ENCODE measurements around the gene CTNNBIP1.
"Not testable (repeated sequence)": the region's sequence is repeated elsewhere in the genome, so short reads cannot be mapped to it uniquely, and the experiment has no call there.

CTNNBIP1 gene

DNA sequence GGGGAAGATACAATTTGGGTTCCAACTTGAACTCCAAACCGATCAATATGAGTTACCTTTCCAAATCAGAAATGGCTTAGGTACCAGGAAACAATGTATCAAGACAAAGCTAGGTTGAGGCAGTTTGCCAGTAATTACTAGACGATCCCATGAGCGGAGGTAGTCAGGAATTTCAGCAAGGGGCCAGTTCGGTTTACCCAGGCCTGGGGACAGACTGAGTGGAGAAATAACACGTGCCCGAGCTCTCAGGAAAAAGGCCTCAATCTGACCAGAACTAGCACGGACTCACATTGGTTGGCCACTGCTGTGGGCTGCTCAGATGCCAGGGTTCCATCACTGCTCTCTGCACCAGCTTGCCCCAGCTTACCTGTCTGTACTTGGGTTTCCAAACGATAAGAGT lies 101.6 kb downstream of the CTNNBIP1 start:
- POLR2A ChIA-PET (ENCODE audit: low non-redundant PET): no interaction called here
- TF ChIP-seq, protein P1, sequence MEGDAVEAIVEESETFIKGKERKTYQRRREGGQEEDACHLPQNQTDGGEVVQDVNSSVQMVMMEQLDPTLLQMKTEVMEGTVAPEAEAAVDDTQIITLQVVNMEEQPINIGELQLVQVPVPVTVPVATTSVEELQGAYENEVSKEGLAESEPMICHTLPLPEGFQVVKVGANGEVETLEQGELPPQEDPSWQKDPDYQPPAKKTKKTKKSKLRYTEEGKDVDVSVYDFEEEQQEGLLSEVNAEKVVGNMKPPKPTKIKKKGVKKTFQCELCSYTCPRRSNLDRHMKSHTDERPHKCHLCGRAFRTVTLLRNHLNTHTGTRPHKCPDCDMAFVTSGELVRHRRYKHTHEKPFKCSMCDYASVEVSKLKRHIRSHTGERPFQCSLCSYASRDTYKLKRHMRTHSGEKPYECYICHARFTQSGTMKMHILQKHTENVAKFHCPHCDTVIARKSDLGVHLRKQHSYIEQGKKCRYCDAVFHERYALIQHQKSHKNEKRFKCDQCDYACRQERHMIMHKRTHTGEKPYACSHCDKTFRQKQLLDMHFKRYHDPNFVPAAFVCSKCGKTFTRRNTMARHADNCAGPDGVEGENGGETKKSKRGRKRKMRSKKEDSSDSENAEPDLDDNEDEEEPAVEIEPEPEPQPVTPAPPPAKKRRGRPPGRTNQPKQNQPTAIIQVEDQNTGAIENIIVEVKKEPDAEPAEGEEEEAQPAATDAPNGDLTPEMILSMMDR (conservative IDR thresholded peaks at IDR 0.05; ENCODE audit: low read depth): no peak
- DNase-seq (ENCODE audit: low spot score): no peak
- peak overlapping the region; percentile 63 for H3K27ac ChIP-seq
- CTCF ChIA-PET: no interaction called here

DNA sequence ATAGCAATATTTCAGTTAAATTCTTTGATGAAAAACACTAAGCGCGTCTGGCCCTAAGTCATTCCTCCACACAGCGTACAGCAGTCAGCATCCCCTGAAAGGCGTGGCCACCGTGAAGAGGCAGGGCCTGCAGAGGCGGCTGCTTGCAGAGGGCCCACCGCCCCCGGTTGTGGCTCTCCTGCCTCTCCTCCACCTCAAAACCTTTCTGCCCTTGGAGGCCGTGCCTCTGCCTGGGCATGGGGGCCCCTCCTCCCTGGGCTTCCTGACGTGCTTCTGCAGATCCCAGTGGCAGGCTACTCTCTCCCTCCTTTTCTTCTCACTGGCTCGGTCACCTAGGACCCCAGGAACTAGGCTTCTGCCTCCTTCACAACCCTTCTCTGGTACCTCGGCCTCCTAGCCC lies 102.5 kb downstream of the CTNNBIP1 start:
- ChIA-PET POLR2A (ENCODE audit: low non-redundant PET) (no interaction called here), CTCF (no interaction called here)
- TF ChIP-seq, protein P1 (conservative IDR thresholded peaks at IDR 0.05; ENCODE audit: low read depth): no peak
- peak overlapping the region; percentile 47 for H3K27ac ChIP-seq
- DNase-seq (ENCODE audit: low spot score): no peak

DNA sequence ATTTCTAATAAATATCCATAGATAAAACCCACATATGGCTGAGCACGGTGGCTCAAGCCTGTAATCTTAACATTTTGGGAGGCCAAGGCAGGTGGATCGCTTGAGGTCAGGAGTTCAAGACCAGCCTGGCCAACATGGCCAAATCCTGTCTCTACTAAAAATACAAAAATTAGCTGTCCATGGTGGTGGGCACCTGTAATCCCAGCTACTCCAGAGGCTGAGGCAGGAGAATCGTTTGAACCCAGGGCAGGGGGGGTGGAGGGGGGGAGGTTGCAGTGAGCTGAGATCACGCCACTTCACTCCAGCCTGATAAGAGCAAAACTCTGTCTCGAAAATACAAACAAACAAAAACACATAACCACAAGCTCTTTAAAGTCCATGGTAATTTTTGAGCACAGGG lies 104.1 kb downstream of the CTNNBIP1 start:
- peak overlapping the region; percentile 85 for H3K27ac ChIP-seq
- POLR2A ChIA-PET (ENCODE audit: low non-redundant PET); DNase-seq (ENCODE audit: low spot score); CTCF ChIA-PET: not testable (repeated sequence)

DNA sequence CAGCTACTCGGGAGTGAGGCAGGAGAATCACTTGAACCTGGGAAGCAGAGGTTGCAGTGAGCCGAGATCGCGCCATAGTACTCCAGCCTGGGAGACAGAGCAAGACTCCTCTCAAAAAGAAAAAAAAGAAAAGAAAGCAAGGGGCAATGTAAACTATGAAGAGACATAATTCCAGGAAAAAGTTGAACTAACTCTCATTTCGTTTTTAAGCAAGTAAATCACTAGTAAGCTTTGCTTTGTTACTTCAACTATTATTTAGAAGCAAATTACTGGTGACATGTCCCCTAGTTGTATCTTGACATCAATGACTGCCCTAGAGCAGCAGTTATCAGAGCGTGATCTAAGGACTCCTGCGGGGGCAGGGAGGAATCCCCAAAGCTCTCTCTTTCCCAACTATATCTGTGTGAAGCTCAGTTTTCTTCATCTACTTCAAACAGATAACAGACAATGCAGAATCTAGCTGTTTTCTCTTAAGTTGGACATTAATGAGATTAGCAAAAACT lies 105.0 kb downstream of the CTNNBIP1 start:
- DNase-seq (ENCODE audit: low spot score): no peak
- CTCF ChIA-PET: interaction anchor here (0.7 kb wide), 1 partner anchor 71 kb away, joined by 6 read pairs; no protein-coding TSS in a partner anchor
- TF ChIP-seq, protein P1 (conservative IDR thresholded peaks at IDR 0.05; ENCODE audit: low read depth): no peak
- H3K27ac ChIP-seq: peak overlapping the region; percentile 85
- POLR2A ChIA-PET (ENCODE audit: low non-redundant PET): interaction anchor here (0.6 kb wide), 1 partner anchor 24 kb away, joined by 4 read pairs; no protein-coding TSS in a partner anchor

DNA sequence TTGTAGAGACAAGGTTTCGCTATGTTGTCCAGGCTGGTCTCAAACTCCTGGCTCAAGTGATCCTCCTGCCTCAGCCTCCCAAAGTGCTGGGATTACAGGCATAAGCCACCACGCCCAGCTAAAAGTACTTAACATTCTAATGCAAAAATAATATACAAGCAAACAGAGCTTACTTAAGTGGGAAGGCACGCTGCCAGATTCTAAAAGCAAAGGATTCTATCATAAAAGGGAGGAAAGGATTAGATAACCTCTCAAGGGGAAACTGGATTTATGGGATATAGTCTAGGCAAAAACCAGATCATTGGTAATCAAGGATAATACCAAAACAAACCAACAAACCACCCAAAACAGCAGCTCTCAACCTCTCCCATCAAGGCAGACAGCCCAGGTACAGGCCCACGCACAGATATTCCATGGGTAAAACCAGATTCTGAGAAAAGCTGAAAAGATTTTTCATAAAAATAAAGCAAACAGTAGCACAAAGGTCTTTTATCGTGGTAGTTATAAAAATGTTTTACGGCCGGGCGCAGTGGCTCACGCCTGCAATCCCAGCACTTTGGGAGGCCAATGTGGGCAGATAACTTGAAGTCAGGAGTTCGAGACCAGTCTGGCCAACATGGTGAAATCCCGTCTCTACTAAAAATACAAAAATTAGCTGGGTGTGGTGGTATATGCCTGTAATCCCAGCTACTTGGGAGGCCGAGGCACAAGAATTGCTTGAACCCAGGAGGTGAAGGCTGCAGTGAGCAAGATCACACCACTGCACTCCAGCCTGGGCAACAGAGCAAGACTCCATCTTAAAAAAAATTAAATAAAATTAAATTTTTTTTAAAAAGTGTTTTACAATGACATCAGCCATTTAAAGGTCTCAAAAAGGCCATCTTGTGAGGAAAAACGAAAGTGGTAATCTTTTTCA lies 106.8 kb downstream of the CTNNBIP1 start:
- POLR2A ChIA-PET (ENCODE audit: low non-redundant PET); DNase-seq (ENCODE audit: low spot score): not testable (repeated sequence)
- H3K27ac ChIP-seq: peak overlapping the region; percentile 41; the same call in 1 of the 2 replicates
- CTCF ChIA-PET: interaction anchor here (0.6 kb wide), 1 partner anchor 45 kb away, joined by 4 read pairs; no protein-coding TSS in a partner anchor

DNA sequence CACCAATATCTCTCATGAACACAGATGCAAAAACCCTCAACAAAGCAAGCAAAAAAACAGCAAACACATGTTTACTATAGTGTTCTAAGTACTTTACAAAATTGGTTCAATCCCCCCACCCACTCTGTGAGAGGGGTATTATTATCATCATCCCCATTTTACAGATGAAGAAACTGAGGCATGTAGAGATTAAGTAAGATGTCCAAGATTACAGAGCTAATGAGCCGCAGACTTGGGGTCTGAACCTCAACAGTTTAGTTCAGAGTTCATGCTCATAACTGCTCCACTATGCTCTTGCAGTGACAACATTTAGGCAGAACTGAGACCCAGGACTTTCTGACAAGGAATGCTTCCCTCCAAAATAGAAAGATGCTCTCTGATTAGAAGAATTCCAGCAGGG lies 108.2 kb downstream of the CTNNBIP1 start:
- TF ChIP-seq, protein P1 (conservative IDR thresholded peaks at IDR 0.05; ENCODE audit: low read depth): no peak
- CTCF ChIA-PET: no interaction called here
- POLR2A ChIA-PET (ENCODE audit: low non-redundant PET): no interaction called here
- H3K27ac ChIP-seq: peak overlapping the region; percentile 35; the same call in 1 of the 2 replicates
- no peak for DNase-seq (ENCODE audit: low spot score)
